Karpas-422 (cell line): ENCODE results near the gene NEK1. TPM values are rescaled to one million over a fixed set of nuclear protein-coding genes. Genes with fewer than 3 reads are reported as not detected.
"Not testable (repeated sequence)": the region's sequence is repeated elsewhere in the genome, so short reads cannot be mapped to it uniquely, and the experiment has no call there.

Experiments used
- DNase-seq: peaks from one replicate; pipeline ENCODE4 v3.0.0-alpha.2; 2015
- H2AFZ ChIP-seq: fragments of 200-600 bp; sonication (generic); 2 replicates; pipeline ENCODE4 v1.6.1; 2014; ENCODE audit warnings: antibody characterized with exemption, low read length, mixed read lengths
- H3K27ac ChIP-seq: fragments of 200-600 bp; sonication (generic); 2 replicates; pipeline ENCODE4 v1.5.1; 2014; ENCODE audit warnings: mild to moderate bottlenecking, low read length, moderate library complexity
- H3K27me3 ChIP-seq: fragments of 200-600 bp; sonication (generic); 2 replicates; pipeline ENCODE4 v1.6.1; 2014; ENCODE audit warnings: low read length, mixed read lengths
- H3K36me3 ChIP-seq: fragments of 200-600 bp; sonication (generic); 2 replicates; pipeline ENCODE4 v1.6.1; 2014; ENCODE audit warnings: low read length, mixed read lengths; ENCODE audit not compliant: insufficient read depth
- H3K4me1 ChIP-seq: fragments of 200-600 bp; sonication (generic); 2 replicates; pipeline ENCODE4 v1.6.1; 2014; ENCODE audit warnings: mild to moderate bottlenecking, low read length, mixed read lengths
- H3K4me2 ChIP-seq: fragments of 200-600 bp; sonication (generic); 2 replicates; pipeline ENCODE4 v1.6.1; 2014; ENCODE audit warnings: low read length, low read depth, mild to moderate bottlenecking; ENCODE audit not compliant: poor library complexity, severe bottlenecking
- H3K4me3 ChIP-seq: fragments of 200-600 bp; sonication (generic); 2 replicates; pipeline ENCODE4 v1.5.1; 2014; ENCODE audit warnings: mild to moderate bottlenecking, antibody characterized with exemption, low read length, mixed read lengths
- H3K79me2 ChIP-seq: fragments of 200-600 bp; sonication (generic); 2 replicates; pipeline ENCODE4 v1.6.1; 2014; ENCODE audit warnings: mild to moderate bottlenecking, low read length, mixed read lengths
- H3K9ac ChIP-seq: fragments of 200-600 bp; sonication (generic); 2 replicates; pipeline ENCODE4 v1.6.0; 2014; ENCODE audit warnings: low read length
- H3K9me2 ChIP-seq: fragments of 200-600 bp; sonication (generic), shearing (Covaris generic); replicated peaks from 2 replicates; pipeline ENCODE4 v1.6.0; 2014; ENCODE audit warnings: mild to moderate bottlenecking, low read length, moderate library complexity; ENCODE audit not compliant: insufficient read depth
- H3K9me3 ChIP-seq: fragments of 300-700, 200-600 bp; sonication (generic); 2 replicates; pipeline ENCODE4 v1.6.1; 2014; ENCODE audit warnings: low read length, mixed read lengths
- H4K20me1 ChIP-seq: fragments of 200-600 bp; sonication (generic); 2 replicates; pipeline ENCODE4 v1.6.1; 2014; ENCODE audit warnings: mild to moderate bottlenecking, antibody characterized with exemption, low read length, low read depth; ENCODE audit not compliant: insufficient read depth
- total RNA-seq: library from RNA; depleted of rRNA; stranded (reverse); fragments of >200 nt; shearing (Covaris generic); gene quantifications from 2 replicates; pipeline ENCODE4 v1.2.3, GENCODE V29; 2014; ENCODE audit warnings: low replicate concordance

Gene NEK1
- total RNA-seq, 1 experiment from 2014 or later = 9.4 TPM

DNA sequence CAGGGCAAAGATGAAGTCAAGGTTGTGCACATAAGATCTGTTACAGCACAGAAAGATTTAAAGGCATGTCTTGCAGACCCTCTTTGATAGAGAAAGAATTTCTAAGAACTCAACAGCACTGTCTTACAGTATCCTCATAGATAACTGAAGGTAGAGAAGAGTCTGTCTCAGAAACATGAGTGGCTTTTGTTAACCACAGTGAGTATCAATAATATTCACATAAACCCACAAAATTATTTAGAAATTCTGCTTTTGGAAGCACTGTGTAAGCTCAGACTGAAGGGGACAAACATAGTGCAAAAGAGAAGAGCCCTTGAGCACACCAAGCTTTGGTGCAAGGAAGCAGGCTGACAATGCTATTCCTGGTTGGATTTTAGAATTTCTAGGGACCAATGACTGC lies 175.6 kb downstream of the NEK1 start:
- Histone ChIP-seq H3K4me2 (peak overlapping the region; percentile 67), H3K9ac (no peak overlapping the region), H3K79me2 (no peaks in the 10 kb centered on the region; the same call in 1 of the 2 replicates), H3K9me2 (no peaks in the 10 kb centered on the region), H3K27ac (peak overlapping the region; percentile 91), H3K4me3 (no peak overlapping the region), H2AFZ (no peak overlapping the region), H3K4me1 (peaks cover 48% of the 10 kb centered on the region), H4K20me1 (no peaks in the 10 kb centered on the region), H3K9me3 (no peaks in the 10 kb centered on the region), H3K36me3 (no peaks in the 10 kb centered on the region), H3K27me3 (no peaks in the 10 kb centered on the region)
- DNase-seq = no peak

DNA sequence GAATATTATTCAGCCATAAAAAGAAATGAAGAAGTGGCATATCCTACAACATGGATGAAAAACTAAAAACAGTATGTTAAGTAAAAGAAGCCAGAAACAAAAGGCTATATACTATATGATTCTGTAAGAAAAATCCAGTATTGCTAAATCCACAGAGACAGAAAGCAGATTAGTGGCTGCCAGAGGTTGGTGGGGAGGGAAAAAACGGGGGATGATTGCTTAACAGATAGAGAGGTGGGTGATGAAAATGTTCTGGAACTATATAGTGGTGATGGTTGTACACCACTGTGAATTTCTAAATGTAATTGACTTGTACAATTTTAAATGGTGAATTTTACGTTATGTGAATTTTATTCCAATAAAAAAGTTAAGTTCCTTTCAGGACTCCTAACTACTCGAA lies 184.0 kb downstream of the NEK1 start:
- H4K20me1 ChIP-seq = no peaks in the 10 kb centered on the region
- no peak overlapping the region for H3K4me2 ChIP-seq
- no peak overlapping the region for H2AFZ ChIP-seq
- H3K36me3 ChIP-seq = no peaks in the 10 kb centered on the region
- H3K9me2 ChIP-seq = no peaks in the 10 kb centered on the region
- H3K4me1 ChIP-seq = no peaks in the 10 kb centered on the region
- H3K9ac ChIP-seq = no peak overlapping the region
- H3K79me2 ChIP-seq = no peaks in the 10 kb centered on the region
- no peaks in the 10 kb centered on the region for H3K9me3 ChIP-seq
- no peak for DNase-seq
- H3K4me3 ChIP-seq = no peak overlapping the region
- H3K27me3 ChIP-seq = no peaks in the 10 kb centered on the region
- no peak overlapping the region for H3K27ac ChIP-seq

DNA sequence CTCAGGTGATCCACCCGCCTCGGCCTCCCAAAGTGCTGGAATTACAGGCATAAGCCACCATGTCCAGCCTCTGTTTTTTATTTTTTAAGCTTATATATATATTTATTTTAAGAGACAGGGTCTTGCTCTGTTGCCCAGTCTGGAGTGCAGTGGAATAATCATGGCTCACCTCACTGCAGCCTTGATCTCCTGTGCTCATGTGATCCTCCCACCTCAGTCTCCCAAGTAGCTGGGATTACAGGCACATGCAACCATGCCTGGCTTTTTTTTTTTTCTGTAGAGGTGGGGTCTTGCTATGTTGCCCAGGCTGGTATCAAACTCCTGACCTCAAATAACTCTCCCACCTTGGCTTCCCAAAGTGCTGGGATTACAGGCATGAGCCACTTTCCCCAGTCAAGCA lies 184.7 kb downstream of the NEK1 start:
- not testable (repeated sequence) for H3K4me3 ChIP-seq

DNA sequence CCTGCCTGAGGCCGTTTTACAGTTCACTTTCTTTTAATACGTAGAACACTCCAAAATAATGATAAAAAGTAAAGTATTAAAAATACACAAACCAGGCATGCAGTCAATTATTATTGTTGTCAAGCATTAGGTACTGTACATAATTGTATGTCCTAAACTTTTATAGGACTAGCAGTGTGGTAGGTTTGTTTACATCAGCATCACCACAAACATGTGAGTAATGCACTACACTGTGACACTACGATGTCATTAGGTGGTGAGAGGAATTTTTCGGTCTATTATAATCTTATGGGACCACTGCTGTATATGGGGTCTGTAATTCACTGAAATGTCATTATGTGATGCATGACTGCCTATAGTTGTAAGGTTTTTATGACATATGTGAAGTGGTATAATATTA lies 192.1 kb downstream of the NEK1 start:
- Histone ChIP-seq H3K4me2 (no peak overlapping the region), H3K27ac (no peak overlapping the region), H3K79me2 (no peaks in the 10 kb centered on the region), H2AFZ (no peak overlapping the region), H3K9me3 (no peaks in the 10 kb centered on the region), H3K9me2 (no peaks in the 10 kb centered on the region), H3K36me3 (no peaks in the 10 kb centered on the region), H3K4me1 (no peaks in the 10 kb centered on the region), H3K27me3 (no peaks in the 10 kb centered on the region), H3K4me3 (no peak overlapping the region), H3K9ac (no peak overlapping the region), H4K20me1 (no peaks in the 10 kb centered on the region)
- DNase-seq = no peak

More for the DNA sequence above, 184.7 kb downstream of the NEK1 start:
- H4K20me1 ChIP-seq, H3K27me3 ChIP-seq, H3K4me1 ChIP-seq, H3K4me2 ChIP-seq, H3K9me2 ChIP-seq, DNase-seq, H3K79me2 ChIP-seq, H2AFZ ChIP-seq, H3K9me3 ChIP-seq, H3K36me3 ChIP-seq, H3K27ac ChIP-seq, H3K9ac ChIP-seq: not testable (repeated sequence)

DNA sequence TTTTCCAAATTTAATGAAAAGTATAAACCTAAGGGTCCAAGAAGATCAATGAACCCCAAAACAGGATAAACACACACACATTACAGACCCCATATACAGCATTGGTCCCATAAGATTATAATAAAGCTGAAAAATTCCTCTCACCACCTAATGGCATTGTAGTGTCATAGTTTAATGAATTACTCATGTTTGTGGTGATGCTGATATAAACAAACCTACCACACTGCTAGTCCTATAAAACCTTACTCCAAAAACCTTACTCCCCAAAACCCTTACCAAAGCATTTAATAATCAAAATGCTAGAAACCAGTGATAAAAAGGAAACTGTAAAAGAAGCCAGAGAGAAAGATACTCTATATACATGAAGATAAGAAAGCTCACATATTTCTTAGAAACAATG lies 193.5 kb downstream of the NEK1 start:
- no peaks in the 10 kb centered on the region for H3K27me3 ChIP-seq
- no peak overlapping the region for H3K4me3 ChIP-seq
- no peak overlapping the region for H3K27ac ChIP-seq
- no peaks in the 10 kb centered on the region for H3K36me3 ChIP-seq
- no peaks in the 10 kb centered on the region for H3K79me2 ChIP-seq
- H3K4me1 ChIP-seq = no peaks in the 10 kb centered on the region
- H3K4me2 ChIP-seq = no peak overlapping the region
- H3K9ac ChIP-seq = no peak overlapping the region
- no peak overlapping the region for H2AFZ ChIP-seq
- no peaks in the 10 kb centered on the region for H3K9me3 ChIP-seq
- H3K9me2 ChIP-seq = no peaks in the 10 kb centered on the region
- no peak for DNase-seq
- H4K20me1 ChIP-seq = no peaks in the 10 kb centered on the region

DNA sequence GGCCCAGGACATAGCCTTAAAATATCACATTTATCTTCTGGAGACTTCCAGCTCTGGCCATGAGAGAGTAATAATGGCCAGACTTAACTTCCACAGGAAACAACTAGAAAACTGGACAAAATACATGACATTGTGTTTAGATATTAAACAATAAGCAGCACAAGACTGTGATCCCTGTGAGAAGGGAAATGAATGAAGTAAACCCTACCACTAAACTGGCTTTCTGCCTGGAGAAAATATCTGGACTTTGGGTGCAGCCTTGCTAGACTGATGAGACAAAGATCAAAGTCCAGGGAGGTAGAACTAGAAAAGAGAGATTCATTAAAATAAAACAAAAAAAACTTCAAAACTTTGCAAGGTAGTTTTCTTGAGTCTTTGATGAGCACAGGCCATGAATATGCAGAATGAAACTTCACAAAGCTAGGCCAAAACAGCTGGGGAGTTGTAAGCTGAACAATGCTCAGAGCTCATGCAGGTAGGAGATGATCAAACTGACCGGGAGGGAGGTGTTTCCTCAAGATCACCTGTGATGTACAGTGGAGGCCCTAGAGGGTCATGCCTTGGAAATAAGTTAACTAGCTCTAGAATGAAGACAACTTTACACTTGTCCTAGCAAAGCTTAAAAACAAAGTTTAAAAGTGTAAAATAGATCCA lies 194.6 kb downstream of the NEK1 start:
- no peaks in the 10 kb centered on the region for H3K9me2 ChIP-seq
- no peak for DNase-seq
- H4K20me1 ChIP-seq = no peaks in the 10 kb centered on the region
- no peaks in the 10 kb centered on the region for H3K27me3 ChIP-seq
- H3K79me2 ChIP-seq = no peaks in the 10 kb centered on the region
- H2AFZ ChIP-seq = no peak overlapping the region
- H3K9ac ChIP-seq = no peak overlapping the region
- no peak overlapping the region for H3K4me3 ChIP-seq
- H3K9me3 ChIP-seq = no peaks in the 10 kb centered on the region
- H3K27ac ChIP-seq = no peak overlapping the region
- H3K4me2 ChIP-seq = no peak overlapping the region
- H3K36me3 ChIP-seq = no peaks in the 10 kb centered on the region
- no peaks in the 10 kb centered on the region for H3K4me1 ChIP-seq

DNA sequence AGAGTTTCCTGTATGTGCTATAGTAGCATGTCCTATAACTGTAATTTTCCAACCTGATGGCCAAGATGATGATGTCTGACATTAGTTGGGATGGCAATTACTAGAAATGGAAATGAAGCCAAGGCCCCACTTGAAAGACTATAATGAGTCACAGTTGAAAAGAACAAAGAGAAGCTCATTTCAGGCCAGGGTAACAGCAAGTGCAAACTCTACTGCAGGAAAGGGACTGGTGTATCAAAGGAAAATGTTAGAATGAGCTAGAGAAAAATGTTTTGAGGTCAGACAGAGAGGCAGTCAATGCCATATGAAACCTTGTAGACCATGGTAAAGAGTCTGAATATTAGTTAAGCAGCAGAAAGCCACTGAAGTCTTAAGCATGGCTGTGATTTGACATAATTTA lies 195.4 kb downstream of the NEK1 start:
- H3K27ac ChIP-seq = no peak overlapping the region
- H3K9ac ChIP-seq = no peak overlapping the region
- H3K4me1 ChIP-seq = no peaks in the 10 kb centered on the region
- no peaks in the 10 kb centered on the region for H3K79me2 ChIP-seq
- H2AFZ ChIP-seq = no peak overlapping the region
- H3K4me3 ChIP-seq = no peak overlapping the region
- H3K9me3 ChIP-seq = no peaks in the 10 kb centered on the region
- no peaks in the 10 kb centered on the region for H4K20me1 ChIP-seq
- no peak overlapping the region for H3K4me2 ChIP-seq
- no peak for DNase-seq
- H3K36me3 ChIP-seq = no peaks in the 10 kb centered on the region
- no peaks in the 10 kb centered on the region for H3K27me3 ChIP-seq
- no peaks in the 10 kb centered on the region for H3K9me2 ChIP-seq

DNA sequence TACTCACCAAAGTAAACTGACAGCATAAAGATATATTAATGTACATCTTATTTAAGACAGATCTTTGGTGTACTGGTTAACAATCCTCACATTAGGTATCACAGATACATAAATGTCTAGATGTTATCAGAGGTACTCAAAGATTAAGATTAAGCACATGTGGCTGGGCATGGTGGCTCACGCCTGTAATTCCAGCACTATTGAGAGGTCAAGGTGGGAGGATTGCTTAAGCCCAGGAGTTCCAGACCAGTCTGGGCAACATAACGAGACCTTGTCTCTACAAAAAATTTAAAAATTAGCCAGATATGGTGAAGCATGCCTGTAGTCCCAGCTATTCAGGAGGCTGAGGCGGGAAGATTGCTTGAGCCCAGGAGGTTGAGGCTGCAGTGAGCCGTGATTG lies 195.9 kb downstream of the NEK1 start:
- no peak overlapping the region for H3K9ac ChIP-seq
- H2AFZ ChIP-seq = no peak overlapping the region
- no peaks in the 10 kb centered on the region for H3K9me3 ChIP-seq
- no peaks in the 10 kb centered on the region for H4K20me1 ChIP-seq
- H3K4me2 ChIP-seq = no peak overlapping the region
- no peaks in the 10 kb centered on the region for H3K36me3 ChIP-seq
- H3K27ac ChIP-seq = no peak overlapping the region
- H3K4me1 ChIP-seq = no peaks in the 10 kb centered on the region
- no peak overlapping the region for H3K4me3 ChIP-seq
- DNase-seq = no peak
- no peaks in the 10 kb centered on the region for H3K27me3 ChIP-seq
- H3K9me2 ChIP-seq = no peaks in the 10 kb centered on the region
- H3K79me2 ChIP-seq = no peaks in the 10 kb centered on the region

DNA sequence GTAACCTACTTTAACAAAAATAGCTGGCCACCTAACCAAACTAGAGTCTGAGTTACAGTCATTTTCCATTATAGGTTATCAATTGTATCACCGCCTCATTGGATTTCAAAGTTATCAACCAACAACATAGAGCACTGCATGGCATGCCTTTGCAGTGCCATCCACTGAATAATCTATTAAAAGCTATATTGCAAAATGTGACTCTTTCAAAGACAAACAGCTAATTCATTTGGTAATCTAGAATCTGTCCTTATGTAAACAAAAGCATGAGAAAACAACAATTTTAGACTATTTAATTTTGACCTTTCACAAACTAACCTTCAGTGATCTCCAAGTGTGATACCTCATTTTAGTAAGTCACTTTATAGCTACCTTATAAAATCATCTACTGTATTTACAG lies 197.5 kb downstream of the NEK1 start:
- Histone ChIP-seq H3K9ac (no peak overlapping the region), H3K27me3 (no peaks in the 10 kb centered on the region), H3K9me2 (no peaks in the 10 kb centered on the region), H3K27ac (no peak overlapping the region), H3K36me3 (no peaks in the 10 kb centered on the region), H3K79me2 (no peaks in the 10 kb centered on the region), H3K4me1 (peaks cover 8% of the 10 kb centered on the region), H3K4me3 (no peak overlapping the region), H4K20me1 (no peaks in the 10 kb centered on the region), H3K9me3 (no peaks in the 10 kb centered on the region), H3K4me2 (no peak overlapping the region), H2AFZ (no peak overlapping the region)
- DNase-seq = no peak
